ENCODE measurements around the gene MCC.

The MCC gene

DNA sequence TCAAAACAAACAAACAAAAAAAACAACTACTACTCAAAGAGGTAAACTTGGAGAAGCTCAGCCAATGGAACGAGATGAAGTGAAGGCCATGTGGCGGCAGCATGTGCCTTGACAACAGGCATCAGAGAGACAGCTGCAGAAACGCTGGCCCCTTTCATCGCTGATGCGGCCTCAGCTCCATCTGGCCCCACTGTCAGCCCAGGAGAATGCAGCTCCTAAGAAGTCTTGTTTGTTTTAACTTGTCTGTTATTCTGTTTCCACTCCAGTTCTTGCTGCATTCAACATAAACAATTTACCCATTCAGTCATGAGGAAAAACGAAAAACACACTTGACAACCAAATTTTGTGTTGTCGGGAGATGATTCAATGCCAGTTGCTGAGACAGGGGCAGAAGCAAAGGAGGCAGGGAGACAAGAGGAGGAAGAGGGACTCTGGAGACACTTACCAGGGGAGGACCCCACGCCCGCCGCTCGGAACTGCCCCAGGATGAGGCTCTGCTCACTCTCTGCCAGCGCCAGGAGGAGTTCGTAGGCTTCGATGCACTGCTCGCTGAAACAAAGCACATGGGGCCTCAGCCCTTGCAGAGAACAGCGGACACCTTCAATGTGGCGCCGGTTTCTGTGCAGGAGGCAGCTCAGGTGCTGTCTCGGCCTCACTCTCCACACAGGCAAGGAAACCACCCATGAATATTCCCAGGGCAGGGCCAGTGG is 420.5 kb downstream of the MCC start:
- Histone ChIP-seq H3K9me2 (replicated peaks; ENCODE audit: insufficient read depth, low read length) (no peaks in the 10 kb centered on the region), H3F3A (ENCODE audit: insufficient read depth, low read length) (peaks cover 17% of the 10 kb centered on the region), H3K4me1 (ENCODE audit: low read length) (peaks cover 40% of the 10 kb centered on the region), H3K27me3 (replicated peaks; ENCODE audit: insufficient read depth, low read length) (no peaks in the 10 kb centered on the region), H3K4me2 (ENCODE audit: low read depth, low read length) (no peak overlapping the region), H3K79me2 (ENCODE audit: low read length) (peaks cover 26% of the 10 kb centered on the region; the same call in 1 of the 2 replicates), H3K27ac (ENCODE audit: low read length) (no peak overlapping the region), H3K9ac (ENCODE audit: low read length) (no peak overlapping the region), H3K9me3 (replicated peaks; ENCODE audit: insufficient read depth, low read length) (no peaks in the 10 kb centered on the region), H4K20me1 (ENCODE audit: insufficient read depth, low read length) (no peaks in the 10 kb centered on the region), H2AFZ (ENCODE audit: low read length) (no peak overlapping the region), H3K4me3 (ENCODE audit: low read length) (no peak overlapping the region), H3K36me3 (replicated peaks; ENCODE audit: insufficient read depth, low read length) (0 out of 2 replicates have a peak, but pooled peaks cover 16% of the 10 kb centered on the region)
- DNase-seq = no peak
- TF ChIP-seq, protein P1, sequence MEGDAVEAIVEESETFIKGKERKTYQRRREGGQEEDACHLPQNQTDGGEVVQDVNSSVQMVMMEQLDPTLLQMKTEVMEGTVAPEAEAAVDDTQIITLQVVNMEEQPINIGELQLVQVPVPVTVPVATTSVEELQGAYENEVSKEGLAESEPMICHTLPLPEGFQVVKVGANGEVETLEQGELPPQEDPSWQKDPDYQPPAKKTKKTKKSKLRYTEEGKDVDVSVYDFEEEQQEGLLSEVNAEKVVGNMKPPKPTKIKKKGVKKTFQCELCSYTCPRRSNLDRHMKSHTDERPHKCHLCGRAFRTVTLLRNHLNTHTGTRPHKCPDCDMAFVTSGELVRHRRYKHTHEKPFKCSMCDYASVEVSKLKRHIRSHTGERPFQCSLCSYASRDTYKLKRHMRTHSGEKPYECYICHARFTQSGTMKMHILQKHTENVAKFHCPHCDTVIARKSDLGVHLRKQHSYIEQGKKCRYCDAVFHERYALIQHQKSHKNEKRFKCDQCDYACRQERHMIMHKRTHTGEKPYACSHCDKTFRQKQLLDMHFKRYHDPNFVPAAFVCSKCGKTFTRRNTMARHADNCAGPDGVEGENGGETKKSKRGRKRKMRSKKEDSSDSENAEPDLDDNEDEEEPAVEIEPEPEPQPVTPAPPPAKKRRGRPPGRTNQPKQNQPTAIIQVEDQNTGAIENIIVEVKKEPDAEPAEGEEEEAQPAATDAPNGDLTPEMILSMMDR (IDR thresholded peaks at IDR 0.05; ENCODE audit: low read length) = no peak
- no peak for TF ChIP-seq EZH2phosphoT487 (IDR thresholded peaks at IDR 0.05; ENCODE audit: low read length)

DNA sequence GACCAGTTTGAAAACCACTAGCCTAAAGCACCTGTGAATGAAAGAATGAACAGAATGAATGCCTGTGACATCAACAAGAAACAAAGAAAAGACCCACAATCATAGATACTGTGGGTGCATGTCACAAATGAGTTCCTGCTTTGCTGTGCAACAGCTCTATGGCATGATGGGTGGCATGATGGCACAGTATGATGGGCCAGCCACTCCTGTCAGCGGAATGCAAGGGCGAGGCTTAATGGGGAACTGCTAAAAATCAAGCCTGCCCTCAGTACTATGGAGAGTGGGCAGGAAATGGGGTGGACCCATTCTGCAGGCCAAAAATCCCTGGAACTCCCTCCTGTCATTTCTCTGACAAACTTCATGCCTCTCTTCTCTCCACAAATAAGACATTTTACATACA is 422.6 kb downstream of the MCC start:
- peaks cover 34% of the 10 kb centered on the region for H3K79me2 ChIP-seq (ENCODE audit: low read length)
- no peak overlapping the region for H3K4me3 ChIP-seq (ENCODE audit: low read length)
- H3K4me1 ChIP-seq (ENCODE audit: low read length) = peaks cover 61% of the 10 kb centered on the region
- H2AFZ ChIP-seq (ENCODE audit: low read length) = no peak overlapping the region
- peak overlapping the region; percentile 3; the same call in 1 of the 2 replicates for H3K27ac ChIP-seq (ENCODE audit: low read length)
- no peaks in the 10 kb centered on the region for H3K9me2 ChIP-seq (replicated peaks; ENCODE audit: insufficient read depth, low read length)
- TF ChIP-seq EZH2 (optimal IDR thresholded peaks at IDR 0.05; ENCODE audit: low read depth, low read length) (no peak), EZH2phosphoT487 (IDR thresholded peaks at IDR 0.05; ENCODE audit: low read length) (no peak)
- TF ChIP-seq, protein P1 (IDR thresholded peaks at IDR 0.05; ENCODE audit: low read length) = no peak
- no peak for DNase-seq
- H4K20me1 ChIP-seq (ENCODE audit: insufficient read depth, low read length) = no peaks in the 10 kb centered on the region
- H3K4me2 ChIP-seq (ENCODE audit: low read depth, low read length) = no peak overlapping the region
- no peaks in the 10 kb centered on the region for H3K9me3 ChIP-seq (replicated peaks; ENCODE audit: insufficient read depth, low read length)
- no peaks in the 10 kb centered on the region for H3K27me3 ChIP-seq (replicated peaks; ENCODE audit: insufficient read depth, low read length)
- H3F3A ChIP-seq (ENCODE audit: insufficient read depth, low read length) = peaks cover 24% of the 10 kb centered on the region
- no peak overlapping the region for H3K9ac ChIP-seq (ENCODE audit: low read length)
- H3K36me3 ChIP-seq (replicated peaks; ENCODE audit: insufficient read depth, low read length) = 0 out of 2 replicates have a peak, but pooled peaks cover 12% of the 10 kb centered on the region

- Histone ChIP-seq H3K9ac (ENCODE audit: low read length) (no peak overlapping the region), H3K36me3 (replicated peaks; ENCODE audit: insufficient read depth, low read length) (0 out of 2 replicates have a peak, but pooled peaks cover 12% of the 10 kb centered on the region), H4K20me1 (ENCODE audit: insufficient read depth, low read length) (no peaks in the 10 kb centered on the region), H3K4me2 (ENCODE audit: low read depth, low read length) (no peak overlapping the region), H3K4me3 (ENCODE audit: low read length) (no peak overlapping the region), H3K4me1 (ENCODE audit: low read length) (peaks cover 62% of the 10 kb centered on the region), H3K9me2 (replicated peaks; ENCODE audit: insufficient read depth, low read length) (no peaks in the 10 kb centered on the region), H3K27ac (ENCODE audit: low read length) (peak overlapping the region; percentile 84; the same call in 1 of the 2 replicates), H3K79me2 (ENCODE audit: low read length) (peaks cover 34% of the 10 kb centered on the region), H3K9me3 (replicated peaks; ENCODE audit: insufficient read depth, low read length) (no peaks in the 10 kb centered on the region), H2AFZ (ENCODE audit: low read length) (no peak overlapping the region), H3K27me3 (replicated peaks; ENCODE audit: insufficient read depth, low read length) (no peaks in the 10 kb centered on the region), H3F3A (ENCODE audit: insufficient read depth, low read length) (peaks cover 24% of the 10 kb centered on the region)
- TF ChIP-seq, protein P1 (IDR thresholded peaks at IDR 0.05; ENCODE audit: low read length) = no peak
- TF ChIP-seq EZH2 (optimal IDR thresholded peaks at IDR 0.05; ENCODE audit: low read depth, low read length) (no peak), EZH2phosphoT487 (IDR thresholded peaks at IDR 0.05; ENCODE audit: low read length) (no peak)
- DNase-seq = no peak
These were observed 423.4 kb downstream of the MCC start for GRCh38 chr5:113064806-113065205.

Data from MM.1S (cell line).